ENCODE data around the gene CEP89.
"Not testable (repeated sequence)": the region's sequence is repeated elsewhere in the genome, so short reads cannot be mapped to it uniquely, and the experiment has no call there.

The CEP89 gene

DNA sequence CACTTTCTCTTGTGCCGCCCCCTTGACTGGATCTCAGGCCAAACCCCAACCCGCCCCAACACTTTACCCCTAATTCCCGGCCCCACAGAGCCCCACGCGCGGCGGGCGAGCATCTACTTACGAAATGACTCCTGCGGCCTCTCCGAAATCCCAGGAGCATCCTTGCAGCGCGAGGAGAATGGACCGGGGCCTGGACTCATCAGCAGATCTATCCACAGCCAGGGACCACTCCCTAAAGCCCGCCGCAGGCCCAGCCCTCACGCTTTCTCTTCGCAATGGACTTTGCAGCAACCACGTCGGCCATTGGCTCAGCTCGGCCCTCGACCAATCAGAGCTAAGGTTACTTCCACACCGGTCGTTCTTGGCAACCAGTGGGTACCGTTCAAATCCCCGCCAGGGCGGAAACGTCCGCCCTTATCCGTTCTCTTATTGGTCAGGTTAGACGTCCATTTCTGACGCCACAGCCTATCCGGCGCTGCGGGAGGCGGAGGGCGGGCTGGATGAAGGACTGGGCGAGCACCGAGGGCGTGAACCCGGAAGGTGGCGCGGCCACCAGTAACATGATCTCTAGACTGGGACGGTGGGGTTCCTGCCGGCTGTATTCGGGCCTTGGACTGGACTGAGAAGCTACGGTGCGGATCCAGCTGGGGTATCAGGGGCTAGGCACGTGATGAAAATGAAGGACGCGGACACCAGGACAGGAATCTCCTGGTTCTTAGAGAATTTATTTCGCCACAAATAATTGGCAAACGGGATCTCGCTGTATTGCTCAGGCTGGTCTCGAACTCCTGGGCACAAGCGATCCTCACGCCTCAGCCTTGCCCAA is at the start of gene CEP89, which contains the start of gene FAAP24:
CEP89 (minus strand) TSS at position 244 of the 826 bp plus-strand sequence; CDS start at position 160, 84 bp downstream.
FAAP24 (plus strand) TSS at position 528 of the 826 bp plus-strand sequence. CDS start 955 bp downstream, outside the sequence.
- peak within 1 kb of the TSS; percentile 96 for H2AFZ ChIP-seq (ENCODE audit: low read length)
- no peaks in the 10 kb centered on the region for H3F3A ChIP-seq (ENCODE audit: insufficient read depth, low read length)
- H4K20me1 ChIP-seq (ENCODE audit: insufficient read depth, low read length): no peaks in the 10 kb centered on the region
- peaks cover 26% of the 10 kb centered on the region for H3K79me2 ChIP-seq (ENCODE audit: low read length)
- no peaks in the 10 kb centered on the region for H3K36me3 ChIP-seq (replicated peaks; ENCODE audit: insufficient read depth, low read length)
- peak within 1 kb of the TSS; percentile 80 for H3K4me2 ChIP-seq (ENCODE audit: low read depth, low read length)
- peak; percentile 99 for DNase-seq
- no peaks in the 10 kb centered on the region for H3K9me2 ChIP-seq (replicated peaks; ENCODE audit: insufficient read depth, low read length)
- peak within 1 kb of the TSS; percentile 80 for H3K9ac ChIP-seq (ENCODE audit: low read length)
- no peaks in the 10 kb centered on the region for H3K4me1 ChIP-seq (ENCODE audit: low read length)
- H3K4me3 ChIP-seq (ENCODE audit: low read length): peak within 1 kb of the TSS; percentile 81
- no peaks in the 10 kb centered on the region for H3K9me3 ChIP-seq (replicated peaks; ENCODE audit: insufficient read depth, low read length)
- no peak within 1 kb of the TSS for H3K27ac ChIP-seq (ENCODE audit: low read length)
- no peaks in the 10 kb centered on the region for H3K27me3 ChIP-seq (replicated peaks; ENCODE audit: insufficient read depth, low read length)
- no peak for TF ChIP-seq EZH2 (optimal IDR thresholded peaks at IDR 0.05; ENCODE audit: low read depth, low read length)
- TF ChIP-seq CTCF (IDR thresholded peaks at IDR 0.05; ENCODE audit: low read length): no peak
- TF ChIP-seq EZH2phosphoT487 (IDR thresholded peaks at IDR 0.05; ENCODE audit: low read length): no peak

- not testable (repeated sequence) for H4K20me1 ChIP-seq (ENCODE audit: insufficient read depth, low read length); H3K9me3 ChIP-seq (replicated peaks; ENCODE audit: insufficient read depth, low read length); H3K9me2 ChIP-seq (replicated peaks; ENCODE audit: insufficient read depth, low read length); H3K36me3 ChIP-seq (replicated peaks; ENCODE audit: insufficient read depth, low read length); H3K27ac ChIP-seq (ENCODE audit: low read length); H3K4me2 ChIP-seq (ENCODE audit: low read depth, low read length); H3K27me3 ChIP-seq (replicated peaks; ENCODE audit: insufficient read depth, low read length); H3K4me1 ChIP-seq (ENCODE audit: low read length); H3K4me3 ChIP-seq (ENCODE audit: low read length); H2AFZ ChIP-seq (ENCODE audit: low read length); H3K9ac ChIP-seq (ENCODE audit: low read length); H3F3A ChIP-seq (ENCODE audit: insufficient read depth, low read length); H3K79me2 ChIP-seq (ENCODE audit: low read length); DNase-seq
Measured at GRCh38 chr19:33010891-33011290, 39.1 kb upstream of the CEP89 start.

DNA sequence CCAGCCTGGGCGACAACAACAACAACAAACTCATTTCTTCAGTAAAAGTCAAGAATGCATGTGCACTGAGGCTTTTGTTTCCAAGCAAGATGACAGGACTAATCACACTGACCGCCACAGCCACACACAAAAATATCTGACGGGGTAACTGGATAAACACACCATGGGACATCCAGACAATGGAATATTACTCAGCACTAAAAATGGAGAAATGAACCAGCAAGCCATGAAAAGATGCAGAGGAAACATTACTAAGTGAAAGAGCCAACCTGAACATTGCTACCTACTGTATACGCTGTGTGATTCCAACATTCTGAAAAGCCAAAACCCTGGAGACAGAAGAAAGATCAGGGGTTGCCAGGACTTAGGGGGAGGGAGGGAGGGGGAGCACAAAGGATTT is 37.0 kb upstream of the CEP89 start:
- H3K9ac ChIP-seq (ENCODE audit: low read length): no peak overlapping the region
- H3K9me3 ChIP-seq (replicated peaks; ENCODE audit: insufficient read depth, low read length): no peaks in the 10 kb centered on the region
- H3K4me3 ChIP-seq (ENCODE audit: low read length): no peak overlapping the region
- no peak overlapping the region for H3K4me2 ChIP-seq (ENCODE audit: low read depth, low read length)
- H4K20me1 ChIP-seq (ENCODE audit: insufficient read depth, low read length): no peaks in the 10 kb centered on the region
- no peaks in the 10 kb centered on the region for H3K36me3 ChIP-seq (replicated peaks; ENCODE audit: insufficient read depth, low read length)
- H3K27me3 ChIP-seq (replicated peaks; ENCODE audit: insufficient read depth, low read length): no peaks in the 10 kb centered on the region
- no peak overlapping the region for H2AFZ ChIP-seq (ENCODE audit: low read length)
- no peaks in the 10 kb centered on the region for H3K9me2 ChIP-seq (replicated peaks; ENCODE audit: insufficient read depth, low read length)
- no peak for DNase-seq
- no peaks in the 10 kb centered on the region for H3F3A ChIP-seq (ENCODE audit: insufficient read depth, low read length)
- H3K79me2 ChIP-seq (ENCODE audit: low read length): no peaks in the 10 kb centered on the region
- no peak overlapping the region for H3K27ac ChIP-seq (ENCODE audit: low read length)
- H3K4me1 ChIP-seq (ENCODE audit: low read length): no peaks in the 10 kb centered on the region
- TF ChIP-seq CTCF (IDR thresholded peaks at IDR 0.05; ENCODE audit: low read length) (no peak), EZH2phosphoT487 (IDR thresholded peaks at IDR 0.05; ENCODE audit: low read length) (no peak), EZH2 (optimal IDR thresholded peaks at IDR 0.05; ENCODE audit: low read depth, low read length) (no peak)

GRCh38 chr19:33005440-33005839 is 33.7 kb upstream of the CEP89 start:
- Histone ChIP-seq H3K9me3 (replicated peaks; ENCODE audit: insufficient read depth, low read length) (no peaks in the 10 kb centered on the region), H4K20me1 (ENCODE audit: insufficient read depth, low read length) (no peaks in the 10 kb centered on the region), H3K4me3 (ENCODE audit: low read length) (no peak overlapping the region), H2AFZ (ENCODE audit: low read length) (no peak overlapping the region), H3K36me3 (replicated peaks; ENCODE audit: insufficient read depth, low read length) (no peaks in the 10 kb centered on the region), H3K27me3 (replicated peaks; ENCODE audit: insufficient read depth, low read length) (no peaks in the 10 kb centered on the region), H3K4me2 (ENCODE audit: low read depth, low read length) (no peak overlapping the region), H3K9me2 (replicated peaks; ENCODE audit: insufficient read depth, low read length) (no peaks in the 10 kb centered on the region), H3K79me2 (ENCODE audit: low read length) (no peaks in the 10 kb centered on the region), H3K4me1 (ENCODE audit: low read length) (no peaks in the 10 kb centered on the region), H3K9ac (ENCODE audit: low read length) (no peak overlapping the region), H3K27ac (ENCODE audit: low read length) (no peak overlapping the region), H3F3A (ENCODE audit: insufficient read depth, low read length) (no peaks in the 10 kb centered on the region)
- no peak for DNase-seq
- TF ChIP-seq EZH2 (optimal IDR thresholded peaks at IDR 0.05; ENCODE audit: low read depth, low read length) (no peak), EZH2phosphoT487 (IDR thresholded peaks at IDR 0.05; ENCODE audit: low read length) (no peak), CTCF (IDR thresholded peaks at IDR 0.05; ENCODE audit: low read length) (no peak)

- not testable (repeated sequence) for H3K4me3 ChIP-seq (ENCODE audit: low read length); DNase-seq; H3K4me2 ChIP-seq (ENCODE audit: low read depth, low read length); H2AFZ ChIP-seq (ENCODE audit: low read length); H3K9me2 ChIP-seq (replicated peaks; ENCODE audit: insufficient read depth, low read length); H4K20me1 ChIP-seq (ENCODE audit: insufficient read depth, low read length); H3K27me3 ChIP-seq (replicated peaks; ENCODE audit: insufficient read depth, low read length); H3K9ac ChIP-seq (ENCODE audit: low read length); H3K9me3 ChIP-seq (replicated peaks; ENCODE audit: insufficient read depth, low read length); H3K4me1 ChIP-seq (ENCODE audit: low read length); H3F3A ChIP-seq (ENCODE audit: insufficient read depth, low read length); H3K27ac ChIP-seq (ENCODE audit: low read length); H3K36me3 ChIP-seq (replicated peaks; ENCODE audit: insufficient read depth, low read length); H3K79me2 ChIP-seq (ENCODE audit: low read length)
Measured at GRCh38 chr19:33003424-33004024, 31.8 kb upstream of the CEP89 start.
